Measurements from ENCODE around the gene B9D1. TPM values are rescaled to one million over a fixed set of nuclear protein-coding genes. Genes with fewer than 3 reads are reported as not detected.
A peak's percentile ranks its signal among the peaks of the same experiment; 100 is the strongest.

B9D1 gene
- total RNA-seq, 1 donor from 2014 or later: 7.8 TPM

DNA sequence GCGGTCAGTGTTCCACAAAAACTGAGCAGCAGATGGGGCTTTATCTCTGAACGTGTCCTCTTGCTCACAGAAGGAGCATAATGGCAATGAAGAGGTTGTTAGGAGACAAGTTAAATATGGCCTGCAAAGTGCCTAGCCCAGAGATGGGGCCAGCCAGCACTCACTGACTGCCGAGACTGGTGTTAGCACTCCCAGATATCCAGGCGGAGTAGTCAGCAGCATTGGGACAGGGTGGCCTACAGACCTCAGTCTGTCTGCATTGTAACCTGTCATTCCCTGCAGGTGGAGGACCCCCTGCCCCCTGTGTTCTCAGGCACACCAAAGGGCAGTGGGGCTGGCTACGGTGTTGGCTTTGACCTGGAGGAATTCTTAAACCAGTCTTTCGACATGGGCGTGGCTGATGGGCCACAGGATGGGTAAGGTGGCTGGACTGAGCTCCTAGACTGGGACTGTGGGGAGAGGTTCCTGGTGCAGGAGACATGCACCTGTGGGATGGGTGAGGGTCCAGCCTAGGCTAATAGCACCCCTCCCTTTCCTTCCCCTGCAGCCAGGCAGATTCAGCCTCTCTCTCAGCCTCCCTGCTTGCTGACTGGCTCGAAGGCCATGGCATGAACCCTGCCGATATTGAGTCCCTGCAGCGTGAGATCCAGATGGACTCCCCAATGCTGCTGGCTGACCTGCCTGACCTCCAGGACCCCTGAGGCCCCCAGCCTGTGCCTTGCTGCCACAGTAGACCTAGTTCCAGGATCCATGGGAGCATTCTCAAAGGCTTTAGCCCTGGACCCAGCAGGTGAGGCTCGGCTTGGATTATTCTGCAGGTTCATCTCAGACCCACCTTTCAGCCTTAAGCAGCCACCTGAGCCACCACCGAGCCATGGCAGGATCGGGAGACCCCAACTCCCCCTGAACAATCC, 20.3 kb upstream of the B9D1 start:
- H3K4me3 Mint-ChIP-seq (ENCODE audit: unreplicated experiment): no peak overlapping the region
- TF ChIP-seq, protein P1, sequence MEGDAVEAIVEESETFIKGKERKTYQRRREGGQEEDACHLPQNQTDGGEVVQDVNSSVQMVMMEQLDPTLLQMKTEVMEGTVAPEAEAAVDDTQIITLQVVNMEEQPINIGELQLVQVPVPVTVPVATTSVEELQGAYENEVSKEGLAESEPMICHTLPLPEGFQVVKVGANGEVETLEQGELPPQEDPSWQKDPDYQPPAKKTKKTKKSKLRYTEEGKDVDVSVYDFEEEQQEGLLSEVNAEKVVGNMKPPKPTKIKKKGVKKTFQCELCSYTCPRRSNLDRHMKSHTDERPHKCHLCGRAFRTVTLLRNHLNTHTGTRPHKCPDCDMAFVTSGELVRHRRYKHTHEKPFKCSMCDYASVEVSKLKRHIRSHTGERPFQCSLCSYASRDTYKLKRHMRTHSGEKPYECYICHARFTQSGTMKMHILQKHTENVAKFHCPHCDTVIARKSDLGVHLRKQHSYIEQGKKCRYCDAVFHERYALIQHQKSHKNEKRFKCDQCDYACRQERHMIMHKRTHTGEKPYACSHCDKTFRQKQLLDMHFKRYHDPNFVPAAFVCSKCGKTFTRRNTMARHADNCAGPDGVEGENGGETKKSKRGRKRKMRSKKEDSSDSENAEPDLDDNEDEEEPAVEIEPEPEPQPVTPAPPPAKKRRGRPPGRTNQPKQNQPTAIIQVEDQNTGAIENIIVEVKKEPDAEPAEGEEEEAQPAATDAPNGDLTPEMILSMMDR (IDR thresholded peaks at IDR 0.05; ENCODE audit: partially characterized antibody, unreplicated experiment): no peak
- peaks cover 27% of the 10 kb centered on the region for H3K4me1 Mint-ChIP-seq (ENCODE audit: low read depth, unreplicated experiment)
- H3K27me3 Mint-ChIP-seq (ENCODE audit: unreplicated experiment): peaks cover 24% of the 10 kb centered on the region
- no peak for DNase-seq
- H3K36me3 Mint-ChIP-seq (ENCODE audit: unreplicated experiment): no peaks in the 10 kb centered on the region
- no peak overlapping the region for H3K27ac Mint-ChIP-seq (ENCODE audit: unreplicated experiment)
- peaks cover 14% of the 10 kb centered on the region for H3K9me3 Mint-ChIP-seq (ENCODE audit: unreplicated experiment)

DNA sequence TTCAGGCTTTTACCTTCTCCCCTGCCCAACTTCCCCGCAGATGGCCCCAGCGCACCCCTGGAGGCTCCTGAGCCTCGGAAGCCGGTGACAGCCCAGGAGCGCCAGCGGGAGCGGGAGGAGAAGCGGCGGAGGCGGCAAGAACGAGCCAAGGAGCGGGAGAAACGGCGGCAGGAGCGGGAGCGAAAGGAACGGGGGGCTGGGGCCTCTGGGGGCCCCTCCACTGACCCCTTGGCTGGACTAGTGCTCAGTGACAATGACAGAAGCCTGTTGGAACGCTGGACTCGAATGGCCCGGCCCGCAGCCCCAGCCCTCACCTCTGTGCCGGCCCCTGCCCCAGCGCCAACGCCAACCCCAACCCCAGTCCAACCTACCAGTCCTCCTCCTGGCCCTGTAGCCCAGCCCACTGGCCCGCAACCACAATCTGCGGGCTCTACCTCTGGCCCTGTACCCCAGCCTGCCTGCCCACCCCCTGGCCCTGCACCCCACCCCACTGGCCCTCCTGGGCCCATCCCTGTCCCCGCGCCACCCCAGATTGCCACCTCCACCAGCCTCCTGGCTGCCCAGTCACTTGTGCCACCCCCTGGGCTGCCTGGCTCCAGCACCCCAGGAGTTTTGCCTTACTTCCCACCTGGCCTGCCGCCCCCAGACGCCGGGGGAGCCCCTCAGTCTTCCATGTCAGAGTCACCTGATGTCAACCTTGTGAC, 19.4 kb upstream of the B9D1 start:
- H3K27ac Mint-ChIP-seq (ENCODE audit: unreplicated experiment): no peak overlapping the region
- H3K4me1 Mint-ChIP-seq (ENCODE audit: low read depth, unreplicated experiment): peaks cover 24% of the 10 kb centered on the region
- DNase-seq: no peak
- peaks cover 21% of the 10 kb centered on the region for H3K27me3 Mint-ChIP-seq (ENCODE audit: unreplicated experiment)
- TF ChIP-seq, protein P1 (IDR thresholded peaks at IDR 0.05; ENCODE audit: partially characterized antibody, unreplicated experiment): no peak
- H3K4me3 Mint-ChIP-seq (ENCODE audit: unreplicated experiment): no peak overlapping the region
- H3K36me3 Mint-ChIP-seq (ENCODE audit: unreplicated experiment): no peaks in the 10 kb centered on the region
- peaks cover 15% of the 10 kb centered on the region for H3K9me3 Mint-ChIP-seq (ENCODE audit: unreplicated experiment)

DNA sequence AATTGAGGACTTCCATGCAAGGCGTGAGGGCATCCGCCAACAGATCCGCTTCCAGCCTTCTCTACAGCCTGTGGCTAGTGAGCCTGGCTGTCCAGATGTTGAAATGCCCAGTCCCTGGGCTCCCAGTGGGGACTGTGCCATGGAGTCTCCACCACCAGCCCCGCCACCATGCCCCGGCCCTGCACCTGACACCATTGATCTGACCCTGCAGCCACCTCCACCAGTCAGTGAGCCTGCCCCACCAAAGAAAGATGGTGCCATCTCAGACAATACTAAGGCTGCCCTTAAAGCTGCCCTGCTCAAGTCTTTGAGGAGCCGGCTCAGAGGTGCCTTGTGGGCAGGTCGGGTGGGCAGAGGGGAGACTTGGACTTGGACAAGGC, 18.8 kb upstream of the B9D1 start:
- Mint-ChIP-seq H3K27ac (ENCODE audit: unreplicated experiment) (peak overlapping the region; percentile 55), H3K27me3 (ENCODE audit: unreplicated experiment) (peaks cover 19% of the 10 kb centered on the region), H3K4me3 (ENCODE audit: unreplicated experiment) (no peak overlapping the region), H3K4me1 (ENCODE audit: low read depth, unreplicated experiment) (peaks cover 25% of the 10 kb centered on the region), H3K9me3 (ENCODE audit: unreplicated experiment) (peaks cover 13% of the 10 kb centered on the region), H3K36me3 (ENCODE audit: unreplicated experiment) (no peaks in the 10 kb centered on the region)
- TF ChIP-seq, protein P1 (IDR thresholded peaks at IDR 0.05; ENCODE audit: partially characterized antibody, unreplicated experiment): no peak
- no peak for DNase-seq

GRCh38 chr17:19380481-19381301, 18.2 kb upstream of the B9D1 start:
- TF ChIP-seq, protein P1 (IDR thresholded peaks at IDR 0.05; ENCODE audit: partially characterized antibody, unreplicated experiment): no peak
- no peaks in the 10 kb centered on the region for H3K36me3 Mint-ChIP-seq (ENCODE audit: unreplicated experiment)

More at GRCh38 chr17:19380481-19381301, 18.2 kb upstream of the B9D1 start:
- Mint-ChIP-seq H3K4me3 (ENCODE audit: unreplicated experiment) (peak overlapping the region; percentile 93), H3K27me3 (ENCODE audit: unreplicated experiment) (peaks cover 19% of the 10 kb centered on the region), H3K4me1 (ENCODE audit: low read depth, unreplicated experiment) (peaks cover 24% of the 10 kb centered on the region), H3K9me3 (ENCODE audit: unreplicated experiment) (peaks cover 11% of the 10 kb centered on the region), H3K27ac (ENCODE audit: unreplicated experiment) (peak overlapping the region; percentile 55)
- no peak for DNase-seq

Measured in glutamatergic neuron (in vitro differentiated cells).